SJCRH30 (cell line): ENCODE data around the gene CRAMP1. TPM values are rescaled to one million over a fixed set of nuclear protein-coding genes. Genes with fewer than 3 reads are reported as not detected.

Source experiments
- DNase-seq, 2 experiments: peaks; one replicate each; pipeline ENCODE4 v3.0.0-alpha.2; 2015 to 2020
- H3K27ac ChIP-seq: fragments of 250-450 bp; sonication (Bioruptor Pico); 2 replicates; pipeline ENCODE4 v1.5.1; 2020; ENCODE audit warnings: mild to moderate bottlenecking, moderate library complexity
- H3K27me3 ChIP-seq: fragments of 250-450 bp; sonication (Bioruptor Pico); 2 replicates; pipeline ENCODE4 v1.5.1; 2020; ENCODE audit warnings: mild to moderate bottlenecking, moderate library complexity
- H3K36me3 ChIP-seq: fragments of 250-450 bp; sonication (Bioruptor Pico); 2 replicates; pipeline ENCODE4 v1.5.1; 2020; ENCODE audit warnings: mild to moderate bottlenecking, moderate library complexity
- H3K4me1 ChIP-seq: fragments of 250-450 bp; sonication (Bioruptor Pico); 2 replicates; pipeline ENCODE4 v1.5.1; 2020; ENCODE audit warnings: mild to moderate bottlenecking, moderate library complexity
- H3K4me3 ChIP-seq: fragments of 250-450 bp; sonication (Bioruptor Pico); 2 replicates; pipeline ENCODE4 v1.5.1; 2020; ENCODE audit warnings: mild to moderate bottlenecking, moderate library complexity
- H3K9me3 ChIP-seq: fragments of 250-450 bp; sonication (Bioruptor Pico); replicated peaks from 2 replicates; pipeline ENCODE4 v1.5.1; 2020; ENCODE audit warnings: mild to moderate bottlenecking, moderate library complexity
- total RNA-seq: library from RNA; depleted of rRNA; stranded (reverse); fragments of >200 nt; shearing (Covaris generic); gene quantifications from 2 replicates; pipeline ENCODE4 v1.2.3, GENCODE V29; 2014; rRNA removed

Gene CRAMP1, protein sequence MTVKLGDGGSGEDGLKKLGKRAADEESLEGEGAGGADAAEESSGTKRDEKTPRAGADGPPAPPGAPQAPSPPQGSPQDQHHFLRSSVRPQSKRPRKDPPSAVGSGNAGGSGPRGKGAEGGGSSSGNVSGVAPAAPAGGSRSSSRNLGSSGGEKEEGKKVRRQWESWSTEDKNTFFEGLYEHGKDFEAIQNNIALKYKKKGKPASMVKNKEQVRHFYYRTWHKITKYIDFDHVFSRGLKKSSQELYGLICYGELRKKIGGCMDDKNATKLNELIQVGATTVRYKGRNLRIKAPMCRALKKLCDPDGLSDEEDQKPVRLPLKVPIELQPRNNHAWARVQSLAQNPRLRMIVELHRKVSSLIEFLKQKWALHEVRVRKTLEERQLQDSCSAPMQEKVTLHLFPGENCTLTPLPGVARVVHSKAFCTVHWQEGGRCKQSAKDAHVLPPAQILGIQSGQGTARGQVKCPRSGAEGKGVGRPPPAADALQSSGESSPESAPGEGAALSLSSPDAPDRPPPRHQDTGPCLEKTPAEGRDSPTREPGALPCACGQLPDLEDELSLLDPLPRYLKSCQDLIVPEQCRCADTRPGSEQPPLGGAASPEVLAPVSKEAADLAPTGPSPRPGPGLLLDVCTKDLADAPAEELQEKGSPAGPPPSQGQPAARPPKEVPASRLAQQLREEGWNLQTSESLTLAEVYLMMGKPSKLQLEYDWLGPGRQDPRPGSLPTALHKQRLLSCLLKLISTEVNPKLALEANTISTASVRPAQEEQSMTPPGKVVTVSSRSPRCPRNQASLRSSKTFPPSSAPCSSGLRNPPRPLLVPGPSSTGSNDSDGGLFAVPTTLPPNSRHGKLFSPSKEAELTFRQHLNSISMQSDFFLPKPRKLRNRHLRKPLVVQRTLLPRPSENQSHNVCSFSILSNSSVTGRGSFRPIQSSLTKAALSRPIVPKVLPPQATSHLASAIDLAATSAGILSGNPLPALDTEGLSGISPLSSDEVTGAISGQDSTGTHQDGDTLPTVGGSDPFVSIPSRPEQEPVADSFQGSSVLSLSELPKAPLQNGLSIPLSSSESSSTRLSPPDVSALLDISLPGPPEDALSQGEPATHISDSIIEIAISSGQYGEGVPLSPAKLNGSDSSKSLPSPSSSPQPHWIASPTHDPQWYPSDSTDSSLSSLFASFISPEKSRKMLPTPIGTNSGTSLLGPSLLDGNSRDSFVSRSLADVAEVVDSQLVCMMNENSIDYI (N-terminal part only)
- 9.5 and 12.6 TPM in 2 replicates for total RNA-seq

DNA sequence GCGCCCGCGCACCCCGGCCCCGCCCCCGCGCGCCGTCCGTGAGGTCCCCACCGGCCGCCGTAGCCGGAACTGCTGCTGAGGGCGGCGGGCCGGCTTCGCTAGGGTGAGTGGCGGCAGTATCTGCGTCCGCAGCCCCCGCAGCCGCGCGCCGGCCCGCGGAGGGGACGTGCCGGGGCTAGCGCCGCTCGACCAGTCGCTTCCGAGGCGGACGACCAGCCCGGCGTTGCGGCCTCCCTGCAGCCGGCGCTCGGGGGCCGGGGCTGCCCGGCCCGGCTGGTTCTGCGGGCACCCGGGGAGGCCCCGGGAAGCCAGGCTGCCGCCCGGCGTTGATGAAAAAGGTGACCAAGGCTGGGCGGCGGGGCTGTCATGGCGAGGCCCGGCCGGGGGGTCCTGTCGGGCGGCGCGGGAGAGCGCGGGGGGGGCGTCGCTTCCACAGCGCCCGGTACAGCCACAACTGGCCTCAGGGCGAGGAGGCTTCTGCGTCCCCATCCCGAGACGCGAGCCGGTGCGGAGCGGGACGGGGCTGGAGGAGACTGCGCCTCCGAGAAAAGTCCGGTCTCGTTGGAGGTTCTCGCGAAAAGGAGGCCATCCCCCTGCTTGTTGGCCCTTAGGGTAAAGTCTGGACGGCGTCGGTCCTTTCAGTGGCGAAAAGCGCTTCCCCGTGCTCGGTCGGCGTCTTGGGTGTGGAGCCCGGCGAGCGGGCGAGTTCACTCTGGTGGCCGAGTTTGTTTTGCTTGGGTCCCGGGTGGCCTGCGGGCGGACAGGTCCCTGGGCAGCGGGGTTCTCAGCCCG lies at the start of gene CRAMP1:
TSS of gene CRAMP1 (plus strand) at position 41 of the 792 bp plus-strand sequence. CDS start 2,280 bp downstream, outside the sequence.
- Histone ChIP-seq H3K27ac (peak within 1 kb of the TSS; percentile 55), H3K36me3 (peaks cover 7% of the 10 kb centered on the region), H3K9me3 (no peaks in the 10 kb centered on the region), H3K4me3 (peak within 1 kb of the TSS; percentile 87), H3K4me1 (peaks cover 6% of the 10 kb centered on the region; the same call in 1 of the 2 replicates), H3K27me3 (no peaks in the 10 kb centered on the region)
- DNase-seq: peak in 1 of 2 experiments; percentile 16

DNA sequence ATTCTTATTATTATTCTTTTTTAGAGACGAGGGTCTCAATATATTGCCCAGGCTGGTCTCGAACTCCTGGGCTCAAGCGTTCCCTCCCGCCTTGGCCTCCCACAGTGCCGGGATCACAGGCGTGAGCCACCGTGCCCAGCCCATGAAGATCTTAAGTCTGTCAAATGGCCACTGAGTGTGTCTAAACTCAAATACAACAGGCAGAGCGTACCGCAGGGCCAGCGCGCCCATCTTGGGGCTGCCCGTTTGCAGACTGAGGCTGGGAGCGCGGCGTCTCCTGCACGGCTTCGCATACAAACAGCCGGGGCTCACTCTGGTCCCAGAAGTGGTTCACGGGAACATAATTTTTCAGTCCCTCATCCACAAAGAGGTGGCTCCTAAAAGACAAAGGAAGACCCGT lies 48.4 kb upstream of the CRAMP1 start:
- no peak for DNase-seq
- H3K27me3 ChIP-seq: no peaks in the 10 kb centered on the region
- no peak overlapping the region for H3K4me3 ChIP-seq
- H3K9me3 ChIP-seq: no peaks in the 10 kb centered on the region
- H3K4me1 ChIP-seq: no peaks in the 10 kb centered on the region
- no peaks in the 10 kb centered on the region for H3K36me3 ChIP-seq
- H3K27ac ChIP-seq: no peak overlapping the region

- no peaks in the 10 kb centered on the region for H3K9me3 ChIP-seq
- H3K36me3 ChIP-seq: no peaks in the 10 kb centered on the region
- H3K27me3 ChIP-seq: no peaks in the 10 kb centered on the region
- no peaks in the 10 kb centered on the region for H3K4me1 ChIP-seq
- H3K27ac ChIP-seq: no peak overlapping the region
- DNase-seq: peak; percentile 15 to 22
- H3K4me3 ChIP-seq: no peak overlapping the region
Observed at GRCh38 chr16:1564325-1564724, 47.8 kb upstream of the CRAMP1 start.

DNA sequence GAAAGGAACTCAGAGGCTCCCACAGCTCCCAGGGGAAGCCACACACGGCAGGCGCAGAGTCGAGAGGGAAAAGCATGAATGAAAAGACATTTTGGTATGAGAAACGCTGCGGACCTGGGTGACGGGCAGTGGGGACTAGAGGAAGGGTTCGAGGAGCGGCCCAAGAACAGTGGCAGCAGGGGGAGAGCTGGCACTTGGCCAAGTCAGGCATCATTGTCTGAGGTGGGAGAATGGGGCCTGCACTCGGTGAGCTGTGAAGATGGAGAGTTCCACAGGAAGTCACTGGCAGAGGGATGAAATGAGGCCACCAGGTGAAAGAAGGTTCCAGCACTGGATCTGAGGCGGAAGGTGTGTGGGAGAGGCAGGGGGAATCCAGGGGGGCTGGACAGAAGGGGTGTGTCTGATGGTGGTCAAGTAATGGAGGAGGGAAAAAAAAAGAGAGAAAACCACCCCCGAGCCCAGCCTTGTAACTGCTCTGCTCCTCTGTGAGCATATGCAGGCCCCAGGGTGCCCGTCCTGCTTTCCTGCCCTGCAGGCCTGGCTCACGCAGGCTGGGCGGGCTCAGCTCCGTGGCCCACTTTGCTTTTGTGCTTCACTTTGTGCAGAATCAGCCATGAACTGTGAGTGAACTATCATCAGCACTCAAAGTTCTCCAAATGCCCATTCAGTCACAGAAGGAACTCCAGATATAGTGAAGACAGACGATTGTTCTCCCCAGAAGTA lies 46.9 kb upstream of the CRAMP1 start:
- no peak for DNase-seq
- Histone ChIP-seq H3K27ac (no peak overlapping the region), H3K9me3 (no peaks in the 10 kb centered on the region), H3K4me1 (no peaks in the 10 kb centered on the region), H3K4me3 (no peak overlapping the region), H3K36me3 (no peaks in the 10 kb centered on the region), H3K27me3 (no peaks in the 10 kb centered on the region)

- no peaks in the 10 kb centered on the region for H3K4me1 ChIP-seq
- no peak overlapping the region for H3K4me3 ChIP-seq
- no peaks in the 10 kb centered on the region for H3K9me3 ChIP-seq
- H3K36me3 ChIP-seq: no peaks in the 10 kb centered on the region
- H3K27me3 ChIP-seq: no peaks in the 10 kb centered on the region
- no peak for DNase-seq
- H3K27ac ChIP-seq: no peak overlapping the region
Observed at GRCh38 chr16:1567988-1568387, 44.2 kb upstream of the CRAMP1 start.

- Histone ChIP-seq H3K27ac (no peak overlapping the region), H3K9me3 (no peaks in the 10 kb centered on the region), H3K4me3 (no peak overlapping the region), H3K4me1 (no peaks in the 10 kb centered on the region), H3K27me3 (no peaks in the 10 kb centered on the region), H3K36me3 (no peaks in the 10 kb centered on the region)
- no peak for DNase-seq
Observed at GRCh38 chr16:1571012-1571671, 41.0 kb upstream of the CRAMP1 start.

DNA sequence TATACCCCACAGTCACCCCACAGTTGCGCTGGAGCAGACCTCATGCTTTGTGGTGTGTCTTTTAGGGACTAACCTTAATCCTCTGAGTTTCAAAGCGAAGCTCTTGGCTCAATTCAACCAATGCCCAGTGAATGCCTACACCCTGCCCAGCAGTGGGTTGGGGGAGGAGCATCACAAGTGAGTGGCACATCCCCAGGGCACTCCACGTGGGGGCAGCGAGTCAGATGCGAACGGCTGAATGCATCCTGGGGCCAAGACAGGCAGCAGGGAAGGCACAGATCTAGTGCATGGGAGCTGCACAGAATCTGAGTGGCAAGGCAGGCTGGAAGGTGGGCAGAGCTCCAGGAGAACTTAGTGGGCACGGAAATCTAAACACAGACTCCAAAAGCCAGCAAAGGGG lies 39.5 kb upstream of the CRAMP1 start:
- no peaks in the 10 kb centered on the region for H3K36me3 ChIP-seq
- no peaks in the 10 kb centered on the region for H3K9me3 ChIP-seq
- no peak for DNase-seq
- no peaks in the 10 kb centered on the region for H3K27me3 ChIP-seq
- H3K27ac ChIP-seq: no peak overlapping the region
- no peaks in the 10 kb centered on the region for H3K4me1 ChIP-seq
- H3K4me3 ChIP-seq: no peak overlapping the region

DNA sequence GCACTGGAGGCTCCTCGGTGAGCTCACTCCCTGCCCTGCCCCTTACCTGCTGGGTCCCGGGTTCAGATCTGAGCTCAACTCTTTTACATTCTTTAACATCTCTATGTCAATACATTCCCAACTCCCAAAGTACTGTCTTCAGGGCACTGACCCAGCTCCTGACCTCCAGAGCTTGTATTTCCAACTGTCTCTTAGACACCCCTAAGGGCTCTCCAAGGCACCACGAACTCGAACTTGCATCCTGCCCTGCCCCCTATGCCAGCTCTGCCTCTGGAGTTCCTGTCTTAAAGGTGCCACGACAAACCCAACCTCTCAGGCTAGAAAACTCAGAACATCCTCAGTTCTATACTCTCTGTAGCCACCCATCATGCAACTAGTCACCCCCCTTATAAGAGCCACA lies 38.9 kb upstream of the CRAMP1 start:
- H3K9me3 ChIP-seq: no peaks in the 10 kb centered on the region
- H3K27me3 ChIP-seq: no peaks in the 10 kb centered on the region
- no peaks in the 10 kb centered on the region for H3K36me3 ChIP-seq
- DNase-seq: no peak
- no peaks in the 10 kb centered on the region for H3K4me1 ChIP-seq
- H3K27ac ChIP-seq: no peak overlapping the region
- H3K4me3 ChIP-seq: no peak overlapping the region

DNA sequence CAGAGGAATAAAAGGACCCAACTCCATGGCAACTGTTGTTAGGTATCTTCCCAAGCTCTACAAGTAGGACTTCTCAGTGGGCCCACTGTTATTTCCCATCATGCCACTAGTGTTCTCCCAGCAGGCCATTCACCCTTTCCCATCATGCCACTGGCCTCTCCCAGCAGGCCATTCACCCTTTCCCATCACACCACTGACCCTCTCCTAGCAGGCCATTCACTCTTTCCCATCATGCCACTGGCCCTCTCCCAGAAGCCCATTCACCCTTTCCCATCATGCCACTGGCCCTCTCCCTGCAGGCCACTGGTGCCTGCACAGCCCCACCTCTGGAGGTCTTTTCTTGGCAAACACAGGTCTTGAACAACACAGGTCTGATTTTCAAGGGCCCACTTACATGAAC lies 36.6 kb upstream of the CRAMP1 start:
- Histone ChIP-seq H3K36me3 (no peaks in the 10 kb centered on the region), H3K27ac (no peak overlapping the region), H3K9me3 (no peaks in the 10 kb centered on the region), H3K4me3 (no peak overlapping the region), H3K4me1 (no peaks in the 10 kb centered on the region), H3K27me3 (no peaks in the 10 kb centered on the region)
- DNase-seq: peak in 1 of 2 experiments; percentile 16

- H3K9me3 ChIP-seq: no peaks in the 10 kb centered on the region
- no peak overlapping the region for H3K4me3 ChIP-seq
- H3K4me1 ChIP-seq: no peaks in the 10 kb centered on the region
- H3K36me3 ChIP-seq: no peaks in the 10 kb centered on the region
- H3K27me3 ChIP-seq: no peaks in the 10 kb centered on the region
- no peak for DNase-seq
- H3K27ac ChIP-seq: no peak overlapping the region
Observed at GRCh38 chr16:1579214-1579613, 32.9 kb upstream of the CRAMP1 start.

DNA sequence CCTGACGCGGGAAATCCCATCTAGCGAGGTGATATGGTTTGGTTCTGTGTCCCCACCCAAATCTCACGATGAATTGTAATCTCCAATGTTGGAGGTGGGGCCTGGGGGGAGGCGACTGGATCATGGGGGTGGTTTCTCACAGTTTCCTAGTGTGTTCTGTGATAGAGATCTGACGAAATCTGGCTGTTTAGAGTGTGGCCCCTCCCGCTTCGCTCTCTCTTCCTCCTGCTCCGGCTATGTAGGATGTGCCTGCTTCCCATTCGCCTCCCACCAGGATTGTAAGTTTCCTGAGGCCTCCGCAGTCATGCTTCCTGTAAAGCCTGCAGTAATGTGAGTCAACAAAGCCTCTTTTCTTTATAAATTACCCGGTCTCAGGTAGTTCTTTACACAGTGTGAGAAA lies 31.9 kb upstream of the CRAMP1 start:
- Histone ChIP-seq H3K27ac (no peak overlapping the region), H3K36me3 (no peaks in the 10 kb centered on the region), H3K27me3 (no peaks in the 10 kb centered on the region), H3K4me3 (no peak overlapping the region), H3K4me1 (no peaks in the 10 kb centered on the region), H3K9me3 (no peaks in the 10 kb centered on the region)
- no peak for DNase-seq

- no peaks in the 10 kb centered on the region for H3K36me3 ChIP-seq
- H3K9me3 ChIP-seq: no peaks in the 10 kb centered on the region
- no peak overlapping the region for H3K27ac ChIP-seq
- H3K27me3 ChIP-seq: no peaks in the 10 kb centered on the region
- H3K4me3 ChIP-seq: no peak overlapping the region
- no peaks in the 10 kb centered on the region for H3K4me1 ChIP-seq
- DNase-seq: no peak
Observed at GRCh38 chr16:1580956-1581355, 31.2 kb upstream of the CRAMP1 start.

DNA sequence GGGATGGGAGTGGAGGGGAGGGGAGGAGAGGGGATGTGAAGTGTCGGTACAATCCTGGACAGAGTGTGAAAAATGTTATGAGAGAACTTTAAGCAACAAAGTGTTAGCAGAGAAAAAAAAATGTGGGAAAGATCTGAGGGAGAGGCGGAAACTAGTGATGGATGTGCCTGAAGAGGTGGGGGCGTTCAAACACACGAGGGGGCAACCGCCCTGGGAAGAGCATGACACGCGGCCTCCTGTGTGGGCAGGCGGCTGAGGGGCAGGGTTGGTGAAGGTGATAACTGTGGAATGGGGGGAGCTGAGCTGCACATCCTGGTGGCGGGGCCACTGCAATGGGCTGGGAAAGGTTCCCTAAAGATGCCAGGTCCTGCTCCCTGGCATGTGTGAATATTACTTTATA lies 30.4 kb upstream of the CRAMP1 start:
- no peak overlapping the region for H3K4me3 ChIP-seq
- no peak overlapping the region for H3K27ac ChIP-seq
- DNase-seq: no peak
- H3K4me1 ChIP-seq: no peaks in the 10 kb centered on the region
- no peaks in the 10 kb centered on the region for H3K27me3 ChIP-seq
- H3K36me3 ChIP-seq: no peaks in the 10 kb centered on the region
- no peaks in the 10 kb centered on the region for H3K9me3 ChIP-seq
